ENCODE results near the gene ALDH1A3.

The ALDH1A3 gene

DNA sequence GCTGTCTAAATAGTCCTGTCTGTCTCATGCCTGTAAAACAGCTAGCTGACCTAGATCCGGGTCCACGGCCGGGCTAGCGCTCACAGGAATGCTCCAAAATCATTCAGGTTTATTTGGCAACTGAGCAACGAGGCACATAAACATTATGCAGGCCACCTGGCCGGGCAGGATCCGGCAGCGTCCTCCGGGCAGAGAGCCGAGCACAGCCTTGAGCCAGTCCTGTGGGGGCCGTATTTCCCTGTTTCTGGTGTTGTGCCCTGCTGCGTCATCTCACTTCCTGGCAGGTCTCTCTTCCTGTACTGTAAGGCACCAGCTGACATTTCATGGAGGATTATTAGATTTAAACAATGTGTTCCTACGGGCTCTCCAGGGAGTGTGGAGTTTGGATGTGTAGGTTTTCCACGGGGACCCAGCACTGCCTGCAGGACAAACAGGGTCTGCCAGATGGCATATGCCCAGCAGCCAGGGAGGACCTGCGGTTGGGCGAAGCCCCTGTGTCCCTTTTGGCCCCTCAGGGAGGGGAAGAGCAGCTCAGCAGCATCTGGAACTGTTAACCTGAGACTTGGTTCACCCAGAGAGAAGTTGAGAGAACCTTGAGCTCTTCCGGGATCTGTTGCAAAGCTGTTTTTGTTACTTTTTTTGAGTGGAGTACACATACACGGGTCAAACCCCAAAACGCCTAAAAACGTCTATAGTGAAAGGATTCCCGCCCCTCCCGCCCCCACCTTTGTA lies 23.0 kb downstream of the ALDH1A3 start:
- peaks cover 0 to 67% of the 10 kb centered on the region in 2 experiments; a peak in 1 of 3 replicates for H3K36me3 ChIP-seq (ENCODE audit: control insufficient read depth in 2 of 2, insufficient read depth in 1 of 2, low read length in 2 of 2)
- ChIA-PET CTCF (interaction anchor here (1.2 to 3.0 kb wide), 3 partner anchors 15 to 106 kb away, joined by 4 to 14 read pairs (median 6); no protein-coding TSS in a partner anchor), POLR2A (no interaction called here)
- H3K27ac ChIP-seq (ENCODE audit: extremely low read depth, low read depth, low read length): no peak overlapping the region
- TF ChIP-seq ZNF629 (tag by site-specific recombination; IDR thresholded peaks at IDR 0.05): no peak
- no peak for TF ChIP-seq ZNF133 (tag by site-specific recombination; IDR thresholded peaks at IDR 0.05)
- no peak for TF ChIP-seq ZNF555 (tag by site-specific recombination; conservative IDR thresholded peaks at IDR 0.05)
- no peak for TF ChIP-seq ZNF558 (tag by site-specific recombination; IDR thresholded peaks at IDR 0.05)
- TF ChIP-seq KLF9 (tag by site-specific recombination; IDR thresholded peaks at IDR 0.05; ENCODE audit: low read depth): no peak
- TF ChIP-seq, protein P1, sequence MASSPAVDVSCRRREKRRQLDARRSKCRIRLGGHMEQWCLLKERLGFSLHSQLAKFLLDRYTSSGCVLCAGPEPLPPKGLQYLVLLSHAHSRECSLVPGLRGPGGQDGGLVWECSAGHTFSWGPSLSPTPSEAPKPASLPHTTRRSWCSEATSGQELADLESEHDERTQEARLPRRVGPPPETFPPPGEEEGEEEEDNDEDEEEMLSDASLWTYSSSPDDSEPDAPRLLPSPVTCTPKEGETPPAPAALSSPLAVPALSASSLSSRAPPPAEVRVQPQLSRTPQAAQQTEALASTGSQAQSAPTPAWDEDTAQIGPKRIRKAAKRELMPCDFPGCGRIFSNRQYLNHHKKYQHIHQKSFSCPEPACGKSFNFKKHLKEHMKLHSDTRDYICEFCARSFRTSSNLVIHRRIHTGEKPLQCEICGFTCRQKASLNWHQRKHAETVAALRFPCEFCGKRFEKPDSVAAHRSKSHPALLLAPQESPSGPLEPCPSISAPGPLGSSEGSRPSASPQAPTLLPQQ (tag by site-specific recombination; IDR thresholded peaks at IDR 0.05): no peak
- TF ChIP-seq ZNF501 (tag by site-specific recombination; IDR thresholded peaks at IDR 0.05): no peak
- TF ChIP-seq ZNF560 (tag by site-specific recombination; IDR thresholded peaks at IDR 0.05; ENCODE audit: borderline replicate concordance): no peak
- TF ChIP-seq ZNF202 (tag by site-specific recombination; IDR thresholded peaks at IDR 0.05; ENCODE audit: borderline replicate concordance): no peak
- TF ChIP-seq ZNF366 (tag by site-specific recombination; conservative IDR thresholded peaks at IDR 0.05): no peak
- no peak for TF ChIP-seq ZNF112 (tag by site-specific recombination; IDR thresholded peaks at IDR 0.05)
- no peak for TF ChIP-seq ZNF324 (tag by site-specific recombination; IDR thresholded peaks at IDR 0.05)
- no peak for TF ChIP-seq ZNF239 (tag by site-specific recombination; IDR thresholded peaks at IDR 0.05)
- no peak for TF ChIP-seq ZNF292 (tag by site-specific recombination; IDR thresholded peaks at IDR 0.05; ENCODE audit: borderline replicate concordance, low read depth)
- TF ChIP-seq, protein P2, sequence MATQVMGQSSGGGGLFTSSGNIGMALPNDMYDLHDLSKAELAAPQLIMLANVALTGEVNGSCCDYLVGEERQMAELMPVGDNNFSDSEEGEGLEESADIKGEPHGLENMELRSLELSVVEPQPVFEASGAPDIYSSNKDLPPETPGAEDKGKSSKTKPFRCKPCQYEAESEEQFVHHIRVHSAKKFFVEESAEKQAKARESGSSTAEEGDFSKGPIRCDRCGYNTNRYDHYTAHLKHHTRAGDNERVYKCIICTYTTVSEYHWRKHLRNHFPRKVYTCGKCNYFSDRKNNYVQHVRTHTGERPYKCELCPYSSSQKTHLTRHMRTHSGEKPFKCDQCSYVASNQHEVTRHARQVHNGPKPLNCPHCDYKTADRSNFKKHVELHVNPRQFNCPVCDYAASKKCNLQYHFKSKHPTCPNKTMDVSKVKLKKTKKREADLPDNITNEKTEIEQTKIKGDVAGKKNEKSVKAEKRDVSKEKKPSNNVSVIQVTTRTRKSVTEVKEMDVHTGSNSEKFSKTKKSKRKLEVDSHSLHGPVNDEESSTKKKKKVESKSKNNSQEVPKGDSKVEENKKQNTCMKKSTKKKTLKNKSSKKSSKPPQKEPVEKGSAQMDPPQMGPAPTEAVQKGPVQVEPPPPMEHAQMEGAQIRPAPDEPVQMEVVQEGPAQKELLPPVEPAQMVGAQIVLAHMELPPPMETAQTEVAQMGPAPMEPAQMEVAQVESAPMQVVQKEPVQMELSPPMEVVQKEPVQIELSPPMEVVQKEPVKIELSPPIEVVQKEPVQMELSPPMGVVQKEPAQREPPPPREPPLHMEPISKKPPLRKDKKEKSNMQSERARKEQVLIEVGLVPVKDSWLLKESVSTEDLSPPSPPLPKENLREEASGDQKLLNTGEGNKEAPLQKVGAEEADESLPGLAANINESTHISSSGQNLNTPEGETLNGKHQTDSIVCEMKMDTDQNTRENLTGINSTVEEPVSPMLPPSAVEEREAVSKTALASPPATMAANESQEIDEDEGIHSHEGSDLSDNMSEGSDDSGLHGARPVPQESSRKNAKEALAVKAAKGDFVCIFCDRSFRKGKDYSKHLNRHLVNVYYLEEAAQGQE (tag by site-specific recombination; IDR thresholded peaks at IDR 0.05): no peak
- TF ChIP-seq, protein P3, sequence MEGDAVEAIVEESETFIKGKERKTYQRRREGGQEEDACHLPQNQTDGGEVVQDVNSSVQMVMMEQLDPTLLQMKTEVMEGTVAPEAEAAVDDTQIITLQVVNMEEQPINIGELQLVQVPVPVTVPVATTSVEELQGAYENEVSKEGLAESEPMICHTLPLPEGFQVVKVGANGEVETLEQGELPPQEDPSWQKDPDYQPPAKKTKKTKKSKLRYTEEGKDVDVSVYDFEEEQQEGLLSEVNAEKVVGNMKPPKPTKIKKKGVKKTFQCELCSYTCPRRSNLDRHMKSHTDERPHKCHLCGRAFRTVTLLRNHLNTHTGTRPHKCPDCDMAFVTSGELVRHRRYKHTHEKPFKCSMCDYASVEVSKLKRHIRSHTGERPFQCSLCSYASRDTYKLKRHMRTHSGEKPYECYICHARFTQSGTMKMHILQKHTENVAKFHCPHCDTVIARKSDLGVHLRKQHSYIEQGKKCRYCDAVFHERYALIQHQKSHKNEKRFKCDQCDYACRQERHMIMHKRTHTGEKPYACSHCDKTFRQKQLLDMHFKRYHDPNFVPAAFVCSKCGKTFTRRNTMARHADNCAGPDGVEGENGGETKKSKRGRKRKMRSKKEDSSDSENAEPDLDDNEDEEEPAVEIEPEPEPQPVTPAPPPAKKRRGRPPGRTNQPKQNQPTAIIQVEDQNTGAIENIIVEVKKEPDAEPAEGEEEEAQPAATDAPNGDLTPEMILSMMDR (tag by site-specific recombination; IDR thresholded peaks at IDR 0.05): no peak
- no peak for TF ChIP-seq ZNF621 (tag by site-specific recombination; IDR thresholded peaks at IDR 0.05)
- TF ChIP-seq, protein P4, sequence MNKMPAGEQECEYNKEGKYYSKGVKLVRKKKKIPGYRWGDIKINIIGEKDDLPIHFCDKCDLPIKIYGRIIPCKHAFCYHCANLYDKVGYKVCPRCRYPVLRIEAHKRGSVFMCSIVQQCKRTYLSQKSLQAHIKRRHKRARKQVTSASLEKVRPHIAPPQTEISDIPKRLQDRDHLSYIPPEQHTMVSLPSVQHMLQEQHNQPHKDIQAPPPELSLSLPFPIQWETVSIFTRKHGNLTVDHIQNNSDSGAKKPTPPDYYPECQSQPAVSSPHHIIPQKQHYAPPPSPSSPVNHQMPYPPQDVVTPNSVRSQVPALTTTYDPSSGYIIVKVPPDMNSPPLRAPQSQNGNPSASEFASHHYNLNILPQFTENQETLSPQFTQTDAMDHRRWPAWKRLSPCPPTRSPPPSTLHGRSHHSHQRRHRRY (tag by site-specific recombination; IDR thresholded peaks at IDR 0.05): no peak
- no peak overlapping the region for H3K4me3 ChIP-seq (ENCODE audit: low read depth, low read length)
- no peaks in the 10 kb centered on the region for H3K9me3 ChIP-seq (ENCODE audit: control insufficient read depth, insufficient read depth, low read depth, low read length)
- no peaks in the 10 kb centered on the region for H3K4me1 ChIP-seq (ENCODE audit: control insufficient read depth, insufficient read depth, low read length)
